ENCODE results near the gene GJB5.
"Not testable (repeated sequence)": the region's sequence is repeated elsewhere in the genome, so short reads cannot be mapped to it uniquely, and the experiment has no call there.

Gene GJB5

GRCh38 chr1:34713443-34713842 is 41.4 kb upstream of the GJB5 start:
- TF ChIP-seq, protein P1, sequence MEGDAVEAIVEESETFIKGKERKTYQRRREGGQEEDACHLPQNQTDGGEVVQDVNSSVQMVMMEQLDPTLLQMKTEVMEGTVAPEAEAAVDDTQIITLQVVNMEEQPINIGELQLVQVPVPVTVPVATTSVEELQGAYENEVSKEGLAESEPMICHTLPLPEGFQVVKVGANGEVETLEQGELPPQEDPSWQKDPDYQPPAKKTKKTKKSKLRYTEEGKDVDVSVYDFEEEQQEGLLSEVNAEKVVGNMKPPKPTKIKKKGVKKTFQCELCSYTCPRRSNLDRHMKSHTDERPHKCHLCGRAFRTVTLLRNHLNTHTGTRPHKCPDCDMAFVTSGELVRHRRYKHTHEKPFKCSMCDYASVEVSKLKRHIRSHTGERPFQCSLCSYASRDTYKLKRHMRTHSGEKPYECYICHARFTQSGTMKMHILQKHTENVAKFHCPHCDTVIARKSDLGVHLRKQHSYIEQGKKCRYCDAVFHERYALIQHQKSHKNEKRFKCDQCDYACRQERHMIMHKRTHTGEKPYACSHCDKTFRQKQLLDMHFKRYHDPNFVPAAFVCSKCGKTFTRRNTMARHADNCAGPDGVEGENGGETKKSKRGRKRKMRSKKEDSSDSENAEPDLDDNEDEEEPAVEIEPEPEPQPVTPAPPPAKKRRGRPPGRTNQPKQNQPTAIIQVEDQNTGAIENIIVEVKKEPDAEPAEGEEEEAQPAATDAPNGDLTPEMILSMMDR (IDR thresholded peaks at IDR 0.05; ENCODE audit: borderline replicate concordance, insufficient read depth, low read depth, low read length): no peak
- H3K4me3 ChIP-seq (ENCODE audit: low read depth, low read length): no peak overlapping the region

GRCh38 chr1:34714386-34714785 is 40.5 kb upstream of the GJB5 start:
- TF ChIP-seq, protein P1 (IDR thresholded peaks at IDR 0.05; ENCODE audit: borderline replicate concordance, insufficient read depth, low read depth, low read length): no peak
- H3K4me3 ChIP-seq (ENCODE audit: low read depth, low read length): no peak overlapping the region

GRCh38 chr1:34715139-34715538 is 39.7 kb upstream of the GJB5 start:
- H3K4me3 ChIP-seq (ENCODE audit: low read depth, low read length): no peak overlapping the region
- TF ChIP-seq, protein P1 (IDR thresholded peaks at IDR 0.05; ENCODE audit: borderline replicate concordance, insufficient read depth, low read depth, low read length): no peak

GRCh38 chr1:34721241-34721640 is 33.6 kb upstream of the GJB5 start:
- TF ChIP-seq, protein P1 (IDR thresholded peaks at IDR 0.05; ENCODE audit: borderline replicate concordance, insufficient read depth, low read depth, low read length): no peak
- H3K4me3 ChIP-seq (ENCODE audit: low read depth, low read length): no peak overlapping the region

GRCh38 chr1:34721646-34722355 is 33.0 kb upstream of the GJB5 start:
- TF ChIP-seq, protein P1 (IDR thresholded peaks at IDR 0.05; ENCODE audit: borderline replicate concordance, insufficient read depth, low read depth, low read length): no peak
- no peak overlapping the region for H3K4me3 ChIP-seq (ENCODE audit: low read depth, low read length)

- TF ChIP-seq, protein P1 (IDR thresholded peaks at IDR 0.05; ENCODE audit: borderline replicate concordance, insufficient read depth, low read depth, low read length): no peak
- no peak overlapping the region for H3K4me3 ChIP-seq (ENCODE audit: low read depth, low read length)
Measured at GRCh38 chr1:34726861-34727260, 28.0 kb upstream of the GJB5 start.

DNA sequence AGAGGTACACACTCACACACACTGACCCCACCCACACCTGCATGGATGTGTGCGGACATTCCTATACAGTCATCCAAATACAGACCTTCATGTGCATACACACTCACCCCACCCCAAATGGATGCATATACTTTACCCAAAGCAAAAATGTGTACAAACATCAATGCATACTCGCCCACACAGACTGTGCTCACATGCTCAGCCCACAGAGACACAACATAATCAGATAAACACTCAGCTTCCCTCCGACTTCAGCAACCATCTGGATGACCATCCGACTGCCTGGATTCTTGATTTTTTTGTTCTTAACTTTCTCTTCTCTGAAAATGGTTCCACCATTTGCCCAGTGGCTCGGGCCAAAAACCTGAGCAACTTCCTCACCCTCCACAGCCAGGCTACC is 24.4 kb upstream of the GJB5 start:
- no peak overlapping the region for H3K4me3 ChIP-seq (ENCODE audit: low read depth, low read length)
- TF ChIP-seq, protein P1 (IDR thresholded peaks at IDR 0.05; ENCODE audit: borderline replicate concordance, insufficient read depth, low read depth, low read length): no peak

DNA sequence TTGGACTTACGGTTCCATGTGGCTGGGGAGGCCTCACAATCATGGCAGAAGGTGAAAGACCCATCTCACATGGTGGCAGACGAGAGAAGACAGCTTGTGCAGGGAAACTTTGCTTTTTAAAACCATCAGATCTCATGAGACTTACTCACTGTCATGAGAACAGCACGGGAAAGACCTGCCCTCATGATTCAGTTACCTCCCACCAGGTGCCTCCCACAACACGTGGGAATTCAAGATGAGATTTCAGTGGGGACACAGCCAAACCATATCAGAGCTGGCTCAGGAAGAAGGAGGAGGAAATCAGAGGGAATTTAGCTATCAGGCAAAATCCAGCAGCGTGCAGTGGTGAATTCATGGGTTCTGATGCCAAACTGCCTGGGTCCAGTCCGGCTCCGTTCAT is 22.0 kb upstream of the GJB5 start:
- H3K4me3 ChIP-seq (ENCODE audit: low read depth, low read length): not testable (repeated sequence)
